HG03135 (cell line): ENCODE data around the gene CTNNA2.

Experiments
- ATAC-seq: cut with Tn5 transposase; IDR thresholded peaks from one replicate; pipeline ENCODE4 v1.9.1; 2021; ENCODE audit warnings: mild to moderate bottlenecking, moderate library complexity; ENCODE audit not compliant: unreplicated experiment

CTNNA2 gene

GRCh38 chr2:80303006-80303908 lies 790.4 kb downstream of the CTNNA2 start:
- no peak for ATAC-seq

DNA sequence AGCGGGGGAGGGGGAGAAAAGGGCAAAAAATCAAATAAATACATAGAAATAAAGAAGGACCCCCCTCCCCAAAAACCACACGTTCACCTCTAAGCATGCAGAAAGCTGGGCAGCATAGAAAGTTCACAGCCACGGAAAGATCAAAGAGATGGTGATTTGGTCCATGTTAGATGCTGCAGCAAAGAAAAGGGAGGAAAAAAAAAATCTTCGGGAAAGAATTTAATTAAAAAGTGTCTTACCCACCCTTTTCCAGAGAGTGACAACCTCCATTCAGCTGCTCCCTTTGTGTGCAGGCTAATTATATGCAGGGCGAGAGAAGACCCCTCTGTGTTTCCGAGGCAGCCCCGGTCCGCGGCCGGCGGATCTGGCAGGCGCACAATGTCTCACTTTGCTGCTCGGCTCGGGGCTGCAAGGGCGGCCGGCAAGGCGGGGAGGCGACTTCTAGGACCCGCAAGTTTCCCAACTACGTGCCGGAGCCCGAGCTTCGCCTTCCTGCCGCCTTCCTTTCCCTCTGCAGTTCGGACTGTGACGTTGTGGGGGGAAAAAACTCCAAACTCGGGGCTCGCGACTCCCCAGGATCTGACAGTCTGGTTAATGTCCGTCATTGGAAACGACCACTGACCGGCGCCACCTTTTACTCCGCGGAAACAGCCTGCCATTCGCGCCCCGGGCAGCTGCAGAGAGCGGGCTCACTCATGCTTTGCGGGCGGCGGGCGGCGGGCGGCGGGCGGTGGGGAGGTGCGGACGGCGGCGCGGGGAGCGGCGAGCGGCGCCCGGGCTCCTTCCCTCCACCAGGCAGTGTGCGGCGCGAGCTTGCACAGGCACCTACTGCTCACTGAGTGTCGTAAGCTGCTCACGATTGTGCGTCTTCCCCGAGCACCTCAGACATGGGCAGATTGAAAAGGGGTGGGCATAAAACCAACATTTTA lies 791.3 kb downstream of the CTNNA2 start, which contains the start of gene LRRTM1:
Gene LRRTM1, minus strand, starts transcription at position 844 of the 929 bp plus-strand sequence. CDS start 933 bp downstream, outside the sequence.
- no peak for ATAC-seq

DNA sequence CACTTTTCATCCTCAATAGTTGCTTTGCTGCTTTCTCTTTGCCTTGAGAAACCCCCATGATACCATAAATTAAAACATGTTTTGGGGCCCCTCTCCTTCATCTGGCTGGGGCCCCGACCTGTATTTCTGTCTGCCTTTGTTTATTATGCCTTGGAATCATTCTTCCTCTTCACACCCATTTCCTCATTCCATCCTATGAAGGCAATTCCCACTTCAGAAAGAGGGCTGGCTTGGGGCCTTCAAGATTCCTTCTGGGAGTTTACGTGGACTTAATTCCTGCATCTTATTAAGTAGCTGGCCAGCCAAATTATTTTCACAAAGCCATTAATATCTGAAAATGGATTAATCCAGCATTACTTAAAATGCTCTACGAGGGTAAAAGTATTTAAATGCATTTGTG lies 798.5 kb downstream of the CTNNA2 start:
- ATAC-seq: no peak

- no peak for ATAC-seq
Measured at GRCh38 chr2:80312282-80312839, 799.5 kb downstream of the CTNNA2 start.

DNA sequence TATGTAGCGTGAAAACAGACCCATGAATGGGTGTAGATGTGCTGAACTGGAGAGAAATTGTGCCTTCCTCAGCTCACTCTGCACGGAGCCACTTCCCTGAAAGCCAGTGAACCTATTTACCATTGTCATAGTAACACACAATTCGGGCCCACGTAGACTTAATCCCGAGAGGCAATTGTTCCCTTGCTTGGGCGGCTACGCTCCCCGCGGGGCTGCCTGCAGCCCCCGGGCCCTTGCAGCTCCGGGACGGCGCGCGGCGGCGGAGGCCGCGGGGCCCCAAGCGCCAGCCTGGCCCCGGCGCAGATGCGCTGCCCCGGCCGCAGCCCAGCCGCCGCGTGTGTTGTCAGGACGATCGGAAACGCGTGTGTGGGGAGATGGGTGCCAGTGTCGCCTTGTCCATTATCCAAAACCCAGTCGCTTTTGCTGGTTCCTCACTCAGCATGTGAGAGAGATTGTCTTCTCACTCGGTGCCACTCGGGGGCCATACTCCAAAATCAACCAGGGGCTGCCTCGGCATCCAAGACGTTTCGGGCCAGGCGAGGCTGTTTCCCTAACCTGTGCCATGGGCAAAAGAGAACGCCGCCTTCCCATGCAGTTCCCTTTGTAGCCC lies 809.6 kb downstream of the CTNNA2 start:
- ATAC-seq: no peak

- ATAC-seq: no peak
Measured at GRCh38 chr2:80322958-80323357, 810.1 kb downstream of the CTNNA2 start.

GRCh38 chr2:80323610-80324009 lies 810.8 kb downstream of the CTNNA2 start:
- ATAC-seq: no peak

GRCh38 chr2:80324525-80324924 lies 811.7 kb downstream of the CTNNA2 start:
- no peak for ATAC-seq

GRCh38 chr2:80326214-80326613 lies 813.4 kb downstream of the CTNNA2 start:
- no peak for ATAC-seq

GRCh38 chr2:80326861-80327260 lies 814.0 kb downstream of the CTNNA2 start:
- no peak for ATAC-seq

DNA sequence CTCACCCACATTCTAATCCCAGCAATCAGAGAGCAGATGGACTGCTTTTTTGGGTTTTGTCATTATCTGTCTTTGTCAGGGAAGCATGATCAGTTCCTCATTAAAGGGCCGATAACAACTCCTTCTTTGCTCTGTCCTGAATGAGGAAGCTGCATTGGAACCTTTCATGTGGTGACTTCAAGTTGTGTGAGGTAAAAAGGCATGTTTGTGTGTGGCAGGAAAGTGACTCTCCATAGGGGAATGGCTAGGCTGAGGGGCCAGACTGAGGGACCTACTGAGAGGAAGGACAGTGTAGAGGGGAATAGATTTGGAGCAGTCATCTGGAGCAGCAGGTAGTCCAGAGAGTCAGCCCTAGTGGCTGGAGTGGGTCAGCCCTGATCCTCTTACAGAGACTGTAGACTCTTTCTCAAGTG lies 815.3 kb downstream of the CTNNA2 start:
- ATAC-seq: no peak

DNA sequence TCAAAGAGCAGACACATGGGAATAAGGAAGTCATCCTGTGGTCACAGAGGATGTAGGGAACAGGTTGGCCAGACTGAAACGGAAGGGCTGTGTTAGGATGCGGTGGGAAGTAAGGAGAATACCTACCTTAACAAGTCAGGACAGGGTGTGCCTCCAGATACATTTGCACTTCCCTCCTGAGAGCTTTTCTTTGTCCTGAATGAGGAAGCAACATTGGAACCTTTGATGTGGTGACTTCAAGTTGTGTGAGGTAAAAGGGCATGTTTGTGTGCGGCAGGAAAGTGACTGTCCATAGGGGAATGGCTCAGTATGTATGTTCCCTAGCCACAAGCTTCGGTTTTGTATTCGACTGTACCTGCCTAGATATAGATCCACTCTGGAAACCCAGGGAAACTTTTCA lies 816.6 kb downstream of the CTNNA2 start:
- ATAC-seq: no peak

GRCh38 chr2:80330527-80331450 lies 817.9 kb downstream of the CTNNA2 start:
- ATAC-seq: no peak

GRCh38 chr2:80333886-80334285 lies 821.0 kb downstream of the CTNNA2 start:
- ATAC-seq: no peak

- no peak for ATAC-seq
Measured at GRCh38 chr2:80335411-80335810, 822.6 kb downstream of the CTNNA2 start.

GRCh38 chr2:80338794-80339193 lies 825.9 kb downstream of the CTNNA2 start:
- ATAC-seq: no peak

GRCh38 chr2:80340022-80340421 lies 827.2 kb downstream of the CTNNA2 start:
- ATAC-seq: no peak

GRCh38 chr2:80348078-80348477 lies 835.2 kb downstream of the CTNNA2 start:
- no peak for ATAC-seq

DNA sequence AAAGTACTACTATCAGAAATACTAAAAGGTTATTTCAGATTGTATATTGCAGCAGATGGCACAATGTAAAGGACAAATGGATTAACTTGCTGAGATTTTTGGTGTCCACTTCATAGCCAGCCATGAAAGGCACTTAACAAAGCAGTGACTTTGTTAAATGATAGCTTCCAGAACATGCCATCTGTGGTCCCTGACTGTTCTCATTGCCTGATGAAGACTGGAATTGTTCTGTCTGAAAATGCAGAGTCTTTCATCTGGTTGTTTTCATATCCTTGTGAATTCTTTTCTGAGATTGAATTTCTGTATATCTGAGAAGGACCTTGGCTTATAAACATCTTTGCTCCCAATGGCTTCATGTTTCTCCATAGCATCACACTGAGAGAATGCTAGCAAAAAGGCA lies 836.1 kb downstream of the CTNNA2 start:
- no peak for ATAC-seq

GRCh38 chr2:80351231-80351630 lies 838.4 kb downstream of the CTNNA2 start:
- ATAC-seq: no peak
